Neural cell (in vitro differentiated cells): Measurements from ENCODE around the gene PAPPA2.

Experiments used
- EP300 ChIP-seq: fragments of 450-650 bp; conservative IDR thresholded peaks from 2 replicates; pipeline ENCODE4 v1.6.1; 2014; ENCODE audit warnings: antibody characterized with exemption, mild to moderate bottlenecking, moderate library complexity; ENCODE audit not compliant: poor library complexity, severe bottlenecking
- EZH2 ChIP-seq: fragments of 200-600, 300-800 bp; shearing (Covaris generic), sonication (generic); IDR thresholded peaks from 2 replicates; pipeline ENCODE4 v1.6.1; 2014; ENCODE audit warnings: antibody characterized with exemption, low read length, borderline replicate concordance, mild to moderate bottlenecking; ENCODE audit not compliant: insufficient read depth, poor library complexity, severe bottlenecking
- MXI1 ChIP-seq: fragments of 450-650 bp; conservative IDR thresholded peaks from 2 replicates; pipeline ENCODE4 v1.6.1; 2014; ENCODE audit warnings: antibody characterized with exemption, mild to moderate bottlenecking; ENCODE audit not compliant: poor library complexity, severe bottlenecking
- POLR2AphosphoS5 ChIP-seq: IDR thresholded peaks from 2 replicates; pipeline ENCODE4 v1.6.1; 2012
- RAD21 ChIP-seq: fragments of 450-650 bp; conservative IDR thresholded peaks from 2 replicates; pipeline ENCODE4 v1.6.1; 2014; ENCODE audit warnings: antibody characterized with exemption, mild to moderate bottlenecking, moderate library complexity
- SMC3 ChIP-seq: fragments of 450-650 bp; conservative IDR thresholded peaks from 2 replicates; pipeline ENCODE4 v1.6.1; 2014; ENCODE audit warnings: antibody characterized with exemption, mild to moderate bottlenecking, moderate library complexity; ENCODE audit not compliant: poor library complexity
- TAF1 ChIP-seq: IDR thresholded peaks from 2 replicates; pipeline ENCODE4 v1.6.1; 2012; ENCODE audit warnings: low read depth
- TF ChIP-seq, protein P1 (sequence below): fragments of 450-650 bp; IDR thresholded peaks from 2 replicates; pipeline ENCODE4 v1.5.1; 2014; ENCODE audit warnings: antibody characterized with exemption, mild to moderate bottlenecking, moderate library complexity; ENCODE audit not compliant: poor library complexity, severe bottlenecking
- TF ChIP-seq, protein P2 (sequence below): IDR thresholded peaks from 2 replicates; pipeline ENCODE4 v1.6.1; 2012; ENCODE audit warnings: borderline replicate concordance

DNA sequence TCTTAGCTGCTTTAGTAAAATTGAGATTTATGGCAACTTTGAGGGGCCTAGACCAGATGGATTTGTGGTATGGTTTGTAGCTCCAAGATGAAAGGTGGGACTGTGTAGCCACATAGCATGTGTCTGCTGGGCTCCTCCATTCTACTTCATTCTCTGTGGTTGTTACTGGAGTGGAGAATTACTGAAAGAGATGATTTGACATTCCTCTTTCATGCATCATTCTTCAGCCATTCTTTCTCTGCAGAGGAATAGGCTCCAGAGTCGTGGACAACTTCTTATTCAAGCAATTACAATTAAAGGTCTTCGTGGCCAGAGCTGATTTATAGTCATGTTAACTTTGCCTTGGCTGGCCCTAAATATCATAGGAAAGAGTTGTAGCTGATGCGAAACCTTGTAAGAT, 328.9 kb downstream of the PAPPA2 start:
- TF ChIP-seq, protein P1, sequence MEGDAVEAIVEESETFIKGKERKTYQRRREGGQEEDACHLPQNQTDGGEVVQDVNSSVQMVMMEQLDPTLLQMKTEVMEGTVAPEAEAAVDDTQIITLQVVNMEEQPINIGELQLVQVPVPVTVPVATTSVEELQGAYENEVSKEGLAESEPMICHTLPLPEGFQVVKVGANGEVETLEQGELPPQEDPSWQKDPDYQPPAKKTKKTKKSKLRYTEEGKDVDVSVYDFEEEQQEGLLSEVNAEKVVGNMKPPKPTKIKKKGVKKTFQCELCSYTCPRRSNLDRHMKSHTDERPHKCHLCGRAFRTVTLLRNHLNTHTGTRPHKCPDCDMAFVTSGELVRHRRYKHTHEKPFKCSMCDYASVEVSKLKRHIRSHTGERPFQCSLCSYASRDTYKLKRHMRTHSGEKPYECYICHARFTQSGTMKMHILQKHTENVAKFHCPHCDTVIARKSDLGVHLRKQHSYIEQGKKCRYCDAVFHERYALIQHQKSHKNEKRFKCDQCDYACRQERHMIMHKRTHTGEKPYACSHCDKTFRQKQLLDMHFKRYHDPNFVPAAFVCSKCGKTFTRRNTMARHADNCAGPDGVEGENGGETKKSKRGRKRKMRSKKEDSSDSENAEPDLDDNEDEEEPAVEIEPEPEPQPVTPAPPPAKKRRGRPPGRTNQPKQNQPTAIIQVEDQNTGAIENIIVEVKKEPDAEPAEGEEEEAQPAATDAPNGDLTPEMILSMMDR, result no peak
- no peak for TF ChIP-seq RAD21
- no peak for TF ChIP-seq EZH2
- TF ChIP-seq POLR2AphosphoS5, result no peak
- TF ChIP-seq, protein P2, sequence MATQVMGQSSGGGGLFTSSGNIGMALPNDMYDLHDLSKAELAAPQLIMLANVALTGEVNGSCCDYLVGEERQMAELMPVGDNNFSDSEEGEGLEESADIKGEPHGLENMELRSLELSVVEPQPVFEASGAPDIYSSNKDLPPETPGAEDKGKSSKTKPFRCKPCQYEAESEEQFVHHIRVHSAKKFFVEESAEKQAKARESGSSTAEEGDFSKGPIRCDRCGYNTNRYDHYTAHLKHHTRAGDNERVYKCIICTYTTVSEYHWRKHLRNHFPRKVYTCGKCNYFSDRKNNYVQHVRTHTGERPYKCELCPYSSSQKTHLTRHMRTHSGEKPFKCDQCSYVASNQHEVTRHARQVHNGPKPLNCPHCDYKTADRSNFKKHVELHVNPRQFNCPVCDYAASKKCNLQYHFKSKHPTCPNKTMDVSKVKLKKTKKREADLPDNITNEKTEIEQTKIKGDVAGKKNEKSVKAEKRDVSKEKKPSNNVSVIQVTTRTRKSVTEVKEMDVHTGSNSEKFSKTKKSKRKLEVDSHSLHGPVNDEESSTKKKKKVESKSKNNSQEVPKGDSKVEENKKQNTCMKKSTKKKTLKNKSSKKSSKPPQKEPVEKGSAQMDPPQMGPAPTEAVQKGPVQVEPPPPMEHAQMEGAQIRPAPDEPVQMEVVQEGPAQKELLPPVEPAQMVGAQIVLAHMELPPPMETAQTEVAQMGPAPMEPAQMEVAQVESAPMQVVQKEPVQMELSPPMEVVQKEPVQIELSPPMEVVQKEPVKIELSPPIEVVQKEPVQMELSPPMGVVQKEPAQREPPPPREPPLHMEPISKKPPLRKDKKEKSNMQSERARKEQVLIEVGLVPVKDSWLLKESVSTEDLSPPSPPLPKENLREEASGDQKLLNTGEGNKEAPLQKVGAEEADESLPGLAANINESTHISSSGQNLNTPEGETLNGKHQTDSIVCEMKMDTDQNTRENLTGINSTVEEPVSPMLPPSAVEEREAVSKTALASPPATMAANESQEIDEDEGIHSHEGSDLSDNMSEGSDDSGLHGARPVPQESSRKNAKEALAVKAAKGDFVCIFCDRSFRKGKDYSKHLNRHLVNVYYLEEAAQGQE, result no peak
- no peak for TF ChIP-seq TAF1
- no peak for TF ChIP-seq EP300
- TF ChIP-seq MXI1, result no peak
- no peak for TF ChIP-seq SMC3
